GM10266 (cell line): ENCODE results near the gene NANOS3.
A peak's percentile ranks its signal among the peaks of the same experiment; 100 is the strongest.

Experiments
- DNase-seq: peaks from one replicate; pipeline ENCODE4 v3.0.0; 2012; ENCODE audit errors: extremely low spot score
- TF ChIP-seq, protein P1 (sequence below): IDR thresholded peaks from 2 replicates; pipeline ENCODE4 v1.5.1; 2012; ENCODE audit warnings: mild to moderate bottlenecking, low read depth; ENCODE audit not compliant: control insufficient read depth, insufficient read depth; ENCODE audit errors: missing control alignments

Gene NANOS3

DNA sequence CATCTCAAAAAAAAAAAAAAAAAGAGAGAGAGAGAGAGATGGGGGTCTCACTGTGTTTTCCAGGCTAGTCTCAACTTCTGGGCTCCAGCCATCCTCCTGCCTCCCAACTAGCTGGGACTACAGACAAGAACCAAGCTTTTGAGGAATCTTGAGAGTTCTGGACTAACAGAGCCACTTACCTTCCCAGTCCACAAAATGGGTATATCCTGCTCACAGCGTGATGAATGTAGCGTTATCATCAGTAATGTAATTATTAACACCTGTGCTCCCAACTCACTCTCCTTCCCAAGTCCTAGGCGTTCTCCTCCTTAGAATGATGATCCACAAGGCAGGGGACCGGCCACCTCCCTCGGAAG is 4.6 kb upstream of the NANOS3 start:
- TF ChIP-seq, protein P1, sequence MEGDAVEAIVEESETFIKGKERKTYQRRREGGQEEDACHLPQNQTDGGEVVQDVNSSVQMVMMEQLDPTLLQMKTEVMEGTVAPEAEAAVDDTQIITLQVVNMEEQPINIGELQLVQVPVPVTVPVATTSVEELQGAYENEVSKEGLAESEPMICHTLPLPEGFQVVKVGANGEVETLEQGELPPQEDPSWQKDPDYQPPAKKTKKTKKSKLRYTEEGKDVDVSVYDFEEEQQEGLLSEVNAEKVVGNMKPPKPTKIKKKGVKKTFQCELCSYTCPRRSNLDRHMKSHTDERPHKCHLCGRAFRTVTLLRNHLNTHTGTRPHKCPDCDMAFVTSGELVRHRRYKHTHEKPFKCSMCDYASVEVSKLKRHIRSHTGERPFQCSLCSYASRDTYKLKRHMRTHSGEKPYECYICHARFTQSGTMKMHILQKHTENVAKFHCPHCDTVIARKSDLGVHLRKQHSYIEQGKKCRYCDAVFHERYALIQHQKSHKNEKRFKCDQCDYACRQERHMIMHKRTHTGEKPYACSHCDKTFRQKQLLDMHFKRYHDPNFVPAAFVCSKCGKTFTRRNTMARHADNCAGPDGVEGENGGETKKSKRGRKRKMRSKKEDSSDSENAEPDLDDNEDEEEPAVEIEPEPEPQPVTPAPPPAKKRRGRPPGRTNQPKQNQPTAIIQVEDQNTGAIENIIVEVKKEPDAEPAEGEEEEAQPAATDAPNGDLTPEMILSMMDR: no peak

DNA sequence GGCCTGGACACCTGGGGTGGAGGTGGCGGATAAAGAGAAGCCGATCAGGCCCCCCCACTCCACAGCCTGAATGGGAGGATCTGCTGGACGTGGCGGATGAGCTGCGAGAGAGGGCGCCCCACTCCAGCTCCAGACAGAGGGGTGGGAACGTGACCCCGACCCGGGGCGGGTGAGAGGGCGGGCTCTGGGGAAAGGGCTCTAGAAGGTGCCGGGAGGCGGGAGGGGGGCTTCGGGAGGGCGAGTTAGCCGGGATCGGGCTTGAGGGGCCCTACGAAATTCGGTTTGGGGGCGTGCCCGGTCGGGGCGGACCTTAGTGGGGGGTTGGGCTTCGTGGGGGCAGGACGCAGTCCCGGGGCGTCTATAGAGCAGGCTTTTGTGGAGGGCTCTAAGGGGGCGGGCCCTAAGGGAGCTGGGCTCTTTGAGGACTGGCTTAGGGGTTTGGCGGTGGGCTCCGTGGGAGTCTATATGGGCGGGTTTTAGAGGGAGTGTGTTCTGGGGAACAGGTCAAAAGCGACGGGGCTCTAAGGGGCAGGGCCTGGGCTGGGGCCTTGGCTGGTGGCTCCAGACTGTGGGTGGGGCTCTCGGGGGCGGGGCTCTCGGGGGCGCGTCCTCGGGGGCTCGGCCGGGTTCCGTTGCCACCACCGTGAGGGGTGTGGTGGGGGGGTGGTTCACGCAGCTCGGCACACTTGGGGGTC is 4.1 kb upstream of the NANOS3 start:
- TF ChIP-seq, protein P1: peak; percentile 41
- DNase-seq: peak; percentile 80

More for the DNA sequence above, 4.6 kb upstream of the NANOS3 start:
- DNase-seq: no peak

DNA sequence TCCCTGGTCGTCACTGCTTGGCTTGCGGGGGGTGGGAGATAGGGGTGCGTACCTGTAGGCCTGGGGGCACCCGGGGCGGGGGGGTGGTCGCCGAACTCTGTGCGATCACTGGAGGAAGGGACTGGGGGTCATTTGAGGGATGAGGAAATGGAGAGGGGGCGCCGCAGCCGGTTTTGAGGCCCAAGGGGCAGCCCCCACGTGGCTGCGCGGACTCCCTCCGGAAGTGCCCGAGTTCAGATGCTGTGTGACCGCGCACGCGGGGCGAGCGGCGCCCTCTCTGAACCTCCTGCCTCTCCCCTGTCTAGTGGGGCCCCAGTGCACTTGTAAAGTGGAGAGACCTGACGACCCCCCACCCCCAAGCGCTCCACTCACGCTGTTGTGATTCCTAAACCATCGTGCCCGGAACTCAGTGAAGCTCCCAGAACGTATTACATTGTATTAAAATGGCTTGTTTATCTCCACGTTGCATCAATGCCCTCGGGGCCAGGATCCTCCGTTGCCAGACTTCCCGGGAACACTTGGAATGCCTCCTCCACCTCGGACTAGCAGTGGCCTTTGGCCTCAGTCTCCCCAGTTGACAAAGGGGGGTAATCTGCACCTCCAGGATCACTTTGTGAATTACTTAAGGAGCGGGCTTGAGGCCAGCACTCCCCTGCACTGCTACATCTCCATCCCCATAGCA is 3.0 kb upstream of the NANOS3 start:
- TF ChIP-seq, protein P1: no peak
- DNase-seq: no peak

DNA sequence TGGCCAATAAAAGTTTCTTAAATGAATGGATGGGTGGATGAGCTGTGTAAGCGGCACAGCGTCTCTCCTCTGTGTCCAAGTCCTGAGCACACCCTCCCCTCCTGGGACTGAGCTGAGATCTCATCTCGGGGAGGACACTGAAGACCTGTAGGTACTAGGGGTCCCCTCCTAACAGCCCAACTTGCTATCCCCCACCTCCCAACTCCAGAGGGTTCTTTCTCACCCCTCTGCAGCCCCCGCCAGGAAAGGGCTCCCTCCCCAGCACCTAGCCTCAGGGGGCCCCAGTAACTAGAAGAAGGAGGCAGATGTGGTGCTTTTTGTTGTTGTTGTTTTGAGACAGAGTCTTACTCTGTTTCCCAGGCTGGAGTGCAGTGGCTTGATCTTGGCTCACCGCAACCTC is 1.1 kb upstream of the NANOS3 start:
- no peak for DNase-seq
- TF ChIP-seq, protein P1: no peak

DNA sequence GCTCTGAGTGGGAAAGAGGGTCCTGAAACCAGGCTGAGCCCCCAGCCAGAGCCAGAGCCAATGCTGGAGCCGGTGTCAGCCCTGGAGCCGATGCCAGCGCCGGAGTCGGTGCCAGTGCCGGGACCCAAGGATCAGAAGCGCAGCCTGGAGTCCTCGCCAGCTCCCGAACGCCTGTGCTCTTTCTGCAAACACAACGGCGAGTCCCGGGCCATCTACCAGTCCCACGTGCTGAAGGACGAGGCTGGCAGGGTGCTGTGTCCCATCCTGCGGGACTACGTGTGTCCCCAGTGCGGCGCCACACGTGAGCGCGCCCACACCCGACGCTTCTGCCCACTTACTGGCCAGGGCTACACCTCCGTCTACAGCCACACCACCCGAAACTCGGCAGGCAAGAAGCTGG is 369 bp downstream of the NANOS3 start:
- no peak for DNase-seq
- TF ChIP-seq, protein P1: no peak

DNA sequence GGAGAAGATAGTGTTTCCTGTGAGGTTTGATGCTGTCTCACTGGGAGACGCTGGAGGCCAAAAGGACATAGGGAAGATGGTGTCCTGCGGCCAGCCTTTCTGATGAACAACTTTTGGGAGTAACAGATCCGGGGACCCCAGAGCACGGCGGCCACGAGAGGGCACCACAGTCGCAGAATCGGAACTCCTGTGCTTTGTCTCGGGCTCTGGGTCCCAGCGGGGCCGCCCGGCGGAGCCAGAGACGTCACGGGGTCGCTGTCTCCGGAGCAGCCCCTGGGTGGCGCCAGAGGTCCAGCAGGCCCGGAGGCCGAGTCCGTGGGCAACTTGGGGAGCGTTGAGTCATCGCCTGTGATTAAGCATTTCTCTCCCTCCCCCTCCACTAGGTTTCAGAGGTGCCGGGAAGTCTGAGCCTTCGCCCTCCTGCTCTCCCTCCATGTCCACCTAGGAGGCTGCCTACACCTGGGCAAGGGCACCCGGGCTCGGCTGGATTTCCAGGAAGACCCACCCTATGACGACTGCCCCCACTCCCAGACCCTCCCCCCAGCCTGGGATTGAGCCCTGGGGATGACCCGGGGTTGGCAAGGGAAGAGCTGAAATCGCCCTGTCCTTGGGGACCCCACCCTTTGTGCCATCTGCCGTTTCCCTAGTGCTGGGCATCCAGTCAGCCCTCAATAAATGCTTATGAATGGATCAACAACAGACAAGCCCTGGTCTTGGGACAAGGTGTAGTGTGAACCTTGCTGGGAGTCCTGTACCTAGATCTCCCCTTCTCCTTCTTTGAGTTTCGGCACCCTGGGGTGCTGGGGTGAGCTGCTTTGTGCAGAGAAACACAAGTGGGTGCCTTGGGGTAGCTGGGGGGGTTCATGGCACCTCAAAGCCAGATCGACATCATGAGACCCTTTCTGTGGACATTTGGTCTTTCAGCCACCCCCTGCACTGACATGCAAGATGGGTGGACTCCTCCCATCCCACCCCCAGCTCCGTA is 3.4 kb downstream of the NANOS3 start:
- peak; percentile 97 for DNase-seq
- TF ChIP-seq, protein P1: peak; percentile 88

DNA sequence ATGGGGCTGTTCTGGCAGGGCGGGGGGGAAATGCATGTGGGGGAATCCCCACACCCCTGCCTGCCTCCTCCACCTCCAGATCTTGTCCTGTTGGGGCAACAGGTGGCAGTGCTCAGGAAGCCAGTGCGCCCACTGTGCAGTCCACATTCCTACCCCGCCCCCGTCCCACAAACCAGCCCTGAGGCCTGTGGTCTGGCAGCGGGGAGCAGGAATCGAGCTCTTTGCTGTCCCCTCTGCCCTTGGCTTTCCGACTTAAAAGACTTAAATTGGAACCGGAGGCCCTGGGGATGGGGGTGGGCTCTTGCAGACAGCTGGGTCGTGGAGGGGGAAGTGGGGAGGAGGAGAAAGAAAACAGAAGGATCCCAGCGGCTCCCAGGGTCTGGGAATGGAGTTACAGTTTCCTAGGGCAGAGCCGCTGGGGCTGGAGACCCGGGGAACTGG is 4.3 kb downstream of the NANOS3 start:
- no peak for DNase-seq
- TF ChIP-seq, protein P1: no peak
